Measurements from ENCODE around the gene PFDN4. TPM values are rescaled to one million over a fixed set of nuclear protein-coding genes. Genes with fewer than 3 reads are reported as not detected.
"Not testable (repeated sequence)": the region's sequence is repeated elsewhere in the genome, so short reads cannot be mapped to it uniquely, and the experiment has no call there.

Gene PFDN4
- total RNA-seq, 4 donors from 2014 or later: 11.0 to 33.0 (median 28.0) TPM

- TF ChIP-seq CTCF (IDR thresholded peaks at IDR 0.05) (no peak), POLR2A (IDR thresholded peaks at IDR 0.05) (no peak)
- Histone ChIP-seq H3K36me3 (no peaks in the 10 kb centered on the region), H3K27me3 (no peaks in the 10 kb centered on the region), H3K9me3 (no peaks in the 10 kb centered on the region), H3K4me3 (no peak overlapping the region), H3K4me1 (no peaks in the 10 kb centered on the region), H3K27ac (no peak overlapping the region)
- no peak for DNase-seq
Observed at GRCh38 chr20:54223751-54224150, 15.9 kb downstream of the PFDN4 start.

GRCh38 chr20:54224642-54225041 lies 16.8 kb downstream of the PFDN4 start:
- not testable (repeated sequence) for H3K36me3 ChIP-seq, DNase-seq, H3K27me3 ChIP-seq, H3K9me3 ChIP-seq, H3K4me1 ChIP-seq, H3K4me3 ChIP-seq, H3K27ac ChIP-seq

GRCh38 chr20:54227241-54227640 lies 19.4 kb downstream of the PFDN4 start:
- H3K36me3 ChIP-seq: no peaks in the 10 kb centered on the region
- H3K9me3 ChIP-seq: no peaks in the 10 kb centered on the region
- H3K27me3 ChIP-seq: no peaks in the 10 kb centered on the region
- no peak overlapping the region for H3K27ac ChIP-seq
- TF ChIP-seq POLR2A (IDR thresholded peaks at IDR 0.05) (no peak), CTCF (IDR thresholded peaks at IDR 0.05) (no peak)
- H3K4me1 ChIP-seq: no peaks in the 10 kb centered on the region
- H3K4me3 ChIP-seq: no peak overlapping the region
- DNase-seq: no peak

GRCh38 chr20:54227751-54228150 lies 19.9 kb downstream of the PFDN4 start:
- DNase-seq: no peak
- TF ChIP-seq CTCF (IDR thresholded peaks at IDR 0.05) (no peak), POLR2A (IDR thresholded peaks at IDR 0.05) (no peak)
- H3K4me3 ChIP-seq: no peak overlapping the region
- H3K27ac ChIP-seq: no peak overlapping the region
- no peaks in the 10 kb centered on the region for H3K9me3 ChIP-seq
- no peaks in the 10 kb centered on the region for H3K4me1 ChIP-seq
- H3K36me3 ChIP-seq: no peaks in the 10 kb centered on the region
- no peaks in the 10 kb centered on the region for H3K27me3 ChIP-seq

GRCh38 chr20:54228841-54229240 lies 21.0 kb downstream of the PFDN4 start:
- Histone ChIP-seq H3K36me3 (no peaks in the 10 kb centered on the region), H3K27me3 (no peaks in the 10 kb centered on the region), H3K4me3 (no peak overlapping the region), H3K4me1 (no peaks in the 10 kb centered on the region), H3K9me3 (no peaks in the 10 kb centered on the region), H3K27ac (no peak overlapping the region)
- DNase-seq: no peak
- TF ChIP-seq POLR2A (IDR thresholded peaks at IDR 0.05): no peak
- no peak for TF ChIP-seq CTCF (IDR thresholded peaks at IDR 0.05)

GRCh38 chr20:54229566-54230160 lies 21.8 kb downstream of the PFDN4 start:
- Histone ChIP-seq H3K4me1 (no peaks in the 10 kb centered on the region), H3K36me3 (no peaks in the 10 kb centered on the region), H3K4me3 (no peak overlapping the region), H3K27ac (no peak overlapping the region), H3K9me3 (no peaks in the 10 kb centered on the region), H3K27me3 (no peaks in the 10 kb centered on the region)
- no peak for DNase-seq
- no peak for TF ChIP-seq POLR2A (IDR thresholded peaks at IDR 0.05)
- TF ChIP-seq CTCF (IDR thresholded peaks at IDR 0.05): no peak
